Measurements from ENCODE around the gene AVPR2. TPM values are rescaled to one million over a fixed set of nuclear protein-coding genes. Genes with fewer than 3 reads are reported as not detected.

The AVPR2 gene
- total and polyA plus RNA-seq, 9 of the 15 experiments (the other 6 are each of a cell fraction or from before 2014, with no cell fraction given): not detected

- TF ChIP-seq ZNF639 (CRISPR knock-in tag; conservative IDR thresholded peaks at IDR 0.05 in 1 of 2, IDR thresholded peaks at IDR 0.05 in 1 of 2) (peak; percentile 79 to 98), ZNF217 (CRISPR knock-in tag; IDR thresholded peaks at IDR 0.05) (peak; percentile 89; the same call in 1 of the 2 replicates), ATF6 (CRISPR knock-in tag; IDR thresholded peaks at IDR 0.05) (peak; percentile 100), NR2C2 (CRISPR knock-in tag; IDR thresholded peaks at IDR 0.05) (peak; percentile 94), NR2C2 (tag; IDR thresholded peaks at IDR 0.05) (no peak), ZNF121 (CRISPR knock-in tag; conservative IDR thresholded peaks at IDR 0.05) (peak; percentile 31; the same call in 1 of the 2 replicates), HNRNPK (IDR thresholded peaks at IDR 0.05; ENCODE audit: low read depth, low read length, poor library complexity, severe bottlenecking) (no peak), RBM22 (IDR thresholded peaks at IDR 0.05; ENCODE audit: low read depth, low read length, poor library complexity, severe bottlenecking) (no peak), ESRRB (CRISPR knock-in tag; IDR thresholded peaks at IDR 0.05; ENCODE audit: borderline replicate concordance) (no peak), REST (IDR thresholded peaks at IDR 0.05; ENCODE audit: borderline replicate concordance) (peak; percentile 100), REST (CRISPR knock-in tag; IDR thresholded peaks at IDR 0.05; ENCODE audit: low read depth) (peak; percentile 100), PURB (CRISPR knock-in tag; IDR thresholded peaks at IDR 0.05; ENCODE audit: low read depth) (no peak), HCFC1 (IDR thresholded peaks at IDR 0.05; ENCODE audit: low read depth, low read length) (peak; percentile 31; the same call in 1 of the 2 replicates)
Measured at GRCh38 chrX:153875391-153876111, 28.9 kb upstream of the AVPR2 start (continued).

Data from K562 (cell line).